ENCODE data around the gene CCL17. TPM values are rescaled to one million over a fixed set of nuclear protein-coding genes. Genes with fewer than 3 reads are reported as not detected.

The CCL17 gene
- total RNA-seq, 1 donor: not detected

- no peak for DNase-seq (ENCODE audit: low read depth)
- no peak for TF ChIP-seq CTCF (IDR thresholded peaks at IDR 0.05; ENCODE audit: insufficient read depth, low read depth, low read length)
- no peak overlapping the region for H3K4me3 ChIP-seq (ENCODE audit: low read depth, low read length)
Measured at GRCh38 chr16:57401943-57402640, 2.5 kb upstream of the CCL17 start.

DNA sequence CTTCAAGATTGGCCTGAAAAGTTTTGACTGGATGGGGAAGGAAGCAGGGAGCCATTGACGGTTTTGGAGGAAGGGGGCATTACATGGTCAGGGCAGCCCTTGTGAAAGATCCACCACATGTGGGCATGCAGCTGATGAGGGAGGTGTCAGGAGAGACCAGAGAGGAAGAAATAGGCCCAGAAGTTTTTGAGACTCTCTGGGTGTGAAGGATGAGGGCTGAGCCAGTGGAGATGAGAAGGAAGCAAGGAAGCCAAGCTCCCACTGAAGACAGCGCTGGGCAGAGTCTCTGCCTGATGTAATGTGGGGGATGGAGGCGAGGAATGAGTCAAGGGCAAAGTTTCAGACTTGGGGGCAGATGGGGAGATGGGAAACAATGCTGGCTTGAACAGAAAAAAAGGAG is 530 bp downstream of the CCL17 start:
- H3K4me3 ChIP-seq (ENCODE audit: low read depth, low read length): no peak overlapping the region
- no peak for DNase-seq (ENCODE audit: low read depth)
- no peak for TF ChIP-seq CTCF (IDR thresholded peaks at IDR 0.05; ENCODE audit: insufficient read depth, low read depth, low read length)

DNA sequence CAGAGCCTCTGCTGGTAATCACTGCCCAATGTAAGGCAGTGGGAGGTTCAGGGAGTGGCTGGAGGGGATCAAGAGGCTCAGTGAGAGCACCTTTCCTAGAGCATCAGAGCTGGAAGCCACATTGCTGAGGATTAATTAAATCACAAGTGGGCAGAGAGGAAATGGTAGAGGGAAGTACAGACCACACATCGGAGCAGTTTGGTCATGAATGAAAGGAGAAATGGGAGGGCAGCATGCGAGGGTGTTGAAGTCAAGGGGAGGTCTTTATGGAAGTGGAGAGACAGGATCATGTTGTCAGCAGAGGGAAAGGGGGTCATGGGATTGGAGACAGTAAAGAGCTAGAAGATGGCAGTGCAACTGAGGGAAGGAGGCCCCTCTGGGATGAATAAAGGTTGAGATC is 2.3 kb downstream of the CCL17 start:
- no peak for DNase-seq (ENCODE audit: low read depth)
- TF ChIP-seq CTCF (IDR thresholded peaks at IDR 0.05; ENCODE audit: insufficient read depth, low read depth, low read length): no peak
- H3K4me3 ChIP-seq (ENCODE audit: low read depth, low read length): no peak overlapping the region

GRCh38 chr16:57407521-57408353 is 3.2 kb downstream of the CCL17 start:
- no peak for TF ChIP-seq CTCF (IDR thresholded peaks at IDR 0.05; ENCODE audit: insufficient read depth, low read depth, low read length)
- H3K4me3 ChIP-seq (ENCODE audit: low read depth, low read length): no peak overlapping the region
- DNase-seq (ENCODE audit: low read depth): no peak

DNA sequence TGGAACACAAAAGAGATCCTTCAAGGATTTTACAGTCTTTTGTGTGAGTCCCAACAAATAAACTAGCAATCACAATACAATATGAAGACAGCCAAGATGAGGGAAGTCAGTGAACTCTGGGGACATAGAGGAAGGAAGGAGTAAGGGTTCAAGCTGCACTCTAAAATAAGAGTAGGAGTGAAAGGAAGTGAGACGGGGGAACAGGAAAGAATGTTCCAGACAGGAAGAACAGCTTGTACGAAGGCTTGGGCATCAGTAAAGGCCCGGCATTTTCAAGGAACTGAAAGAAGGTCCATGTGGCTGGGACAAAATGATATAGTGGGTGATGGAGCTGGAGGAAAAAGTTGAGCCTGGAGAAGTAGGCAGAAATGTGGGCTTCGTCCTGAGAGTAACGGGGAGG is 4.5 kb downstream of the CCL17 start:
- TF ChIP-seq CTCF (IDR thresholded peaks at IDR 0.05; ENCODE audit: insufficient read depth, low read depth, low read length): no peak
- DNase-seq (ENCODE audit: low read depth): no peak
- H3K4me3 ChIP-seq (ENCODE audit: low read depth, low read length): no peak overlapping the region

DNA sequence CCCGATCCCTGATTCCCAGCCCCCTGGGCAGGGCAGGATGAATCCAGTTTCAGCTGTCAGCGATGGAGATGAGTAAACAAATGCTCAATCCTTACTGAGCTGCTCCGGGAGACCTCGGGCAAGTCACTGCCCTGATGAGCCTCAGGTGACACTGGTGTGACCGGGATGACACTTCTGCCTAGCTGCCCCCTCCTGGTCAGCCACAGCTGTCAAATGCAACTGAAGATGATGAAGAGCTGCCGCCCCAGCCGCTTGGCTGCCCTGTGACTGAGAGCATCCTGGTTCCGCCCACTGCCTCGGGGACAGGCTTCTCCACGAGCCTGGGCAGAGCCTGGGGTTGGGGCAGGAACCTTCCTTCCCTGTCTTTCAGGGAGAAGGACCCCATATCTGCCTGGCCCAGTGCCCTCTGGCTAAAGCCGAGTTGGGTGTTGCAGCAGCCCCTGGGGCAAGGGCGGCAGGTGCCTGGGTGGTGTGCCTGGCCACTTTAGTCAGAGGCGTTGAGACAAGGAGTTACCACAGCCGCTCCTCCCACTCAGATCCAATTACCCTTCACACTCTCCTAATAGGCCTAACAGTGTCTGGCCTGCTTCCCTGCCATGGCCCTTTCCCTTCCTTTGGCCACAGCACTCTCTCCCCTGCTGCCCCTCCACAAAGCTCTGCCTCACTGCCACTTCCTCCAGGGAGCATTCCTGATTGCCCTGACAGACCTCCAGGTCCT is 5.5 kb downstream of the CCL17 start:
- H3K4me3 ChIP-seq (ENCODE audit: low read depth, low read length): no peak overlapping the region
- no peak for DNase-seq (ENCODE audit: low read depth)
- TF ChIP-seq CTCF (IDR thresholded peaks at IDR 0.05; ENCODE audit: insufficient read depth, low read depth, low read length): no peak
